Keratinocyte (primary cell): Measurements from ENCODE around the gene CCR6.
"Not testable (repeated sequence)": the region's sequence is repeated elsewhere in the genome, so short reads cannot be mapped to it uniquely, and the experiment has no call there.

Source experiments
- EZH2 ChIP-seq: IDR thresholded peaks from one replicate; pipeline ENCODE4 v1.6.1; 2012; ENCODE audit warnings: inconsistent platforms, mild to moderate bottlenecking, low read length, moderate library complexity
- TF ChIP-seq, protein P1 (sequence below), 3 experiments: IDR thresholded peaks in 1 of 3; conservative IDR thresholded peaks in 1 of 3; optimal IDR thresholded peaks in 1 of 3; 2 replicates in 2 of 3; 3 replicates in 1 of 3; pipeline versions ENCODE3 to v1.5.1; 2011; ENCODE audit warnings: low read length in 3 of 3, mild to moderate bottlenecking in 3 of 3, moderate library complexity in 2 of 3, control low read depth in 1 of 3, inconsistent platforms in 1 of 3; ENCODE audit not compliant: insufficient read depth in 2 of 3; ENCODE audit errors: extremely low read depth in 1 of 3

DNA sequence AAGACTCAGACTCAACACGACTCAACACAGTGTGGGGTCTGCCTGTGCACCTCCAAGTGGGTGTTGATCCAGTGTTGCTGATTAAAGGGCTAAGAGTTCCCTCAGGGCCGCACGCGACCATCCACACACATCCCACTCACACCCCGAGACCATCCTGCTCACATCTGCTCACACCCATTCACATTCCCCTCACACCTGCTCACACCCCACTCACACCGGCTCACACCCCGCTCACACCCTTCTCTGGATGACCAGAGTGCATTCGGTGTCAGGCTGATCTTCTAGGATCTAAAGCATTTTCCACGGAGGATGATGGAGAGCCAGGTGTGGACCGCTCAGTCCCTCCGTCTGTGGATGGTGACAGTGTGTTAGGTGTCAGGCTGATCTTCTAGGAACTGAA lies 48.4 kb downstream of the CCR6 start:
- TF ChIP-seq, protein P1, sequence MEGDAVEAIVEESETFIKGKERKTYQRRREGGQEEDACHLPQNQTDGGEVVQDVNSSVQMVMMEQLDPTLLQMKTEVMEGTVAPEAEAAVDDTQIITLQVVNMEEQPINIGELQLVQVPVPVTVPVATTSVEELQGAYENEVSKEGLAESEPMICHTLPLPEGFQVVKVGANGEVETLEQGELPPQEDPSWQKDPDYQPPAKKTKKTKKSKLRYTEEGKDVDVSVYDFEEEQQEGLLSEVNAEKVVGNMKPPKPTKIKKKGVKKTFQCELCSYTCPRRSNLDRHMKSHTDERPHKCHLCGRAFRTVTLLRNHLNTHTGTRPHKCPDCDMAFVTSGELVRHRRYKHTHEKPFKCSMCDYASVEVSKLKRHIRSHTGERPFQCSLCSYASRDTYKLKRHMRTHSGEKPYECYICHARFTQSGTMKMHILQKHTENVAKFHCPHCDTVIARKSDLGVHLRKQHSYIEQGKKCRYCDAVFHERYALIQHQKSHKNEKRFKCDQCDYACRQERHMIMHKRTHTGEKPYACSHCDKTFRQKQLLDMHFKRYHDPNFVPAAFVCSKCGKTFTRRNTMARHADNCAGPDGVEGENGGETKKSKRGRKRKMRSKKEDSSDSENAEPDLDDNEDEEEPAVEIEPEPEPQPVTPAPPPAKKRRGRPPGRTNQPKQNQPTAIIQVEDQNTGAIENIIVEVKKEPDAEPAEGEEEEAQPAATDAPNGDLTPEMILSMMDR (optimal IDR thresholded peaks at IDR 0.05 in 1 of 3, IDR thresholded peaks at IDR 0.05 in 1 of 3, conservative IDR thresholded peaks at IDR 0.05 in 1 of 3; ENCODE audit: extremely low read depth in 1 of 3, insufficient read depth in 2 of 3, low read length in 3 of 3): not testable (repeated sequence)
- not testable (repeated sequence) for TF ChIP-seq EZH2
